ENCODE results near the gene SLC29A1.

The SLC29A1 gene

DNA sequence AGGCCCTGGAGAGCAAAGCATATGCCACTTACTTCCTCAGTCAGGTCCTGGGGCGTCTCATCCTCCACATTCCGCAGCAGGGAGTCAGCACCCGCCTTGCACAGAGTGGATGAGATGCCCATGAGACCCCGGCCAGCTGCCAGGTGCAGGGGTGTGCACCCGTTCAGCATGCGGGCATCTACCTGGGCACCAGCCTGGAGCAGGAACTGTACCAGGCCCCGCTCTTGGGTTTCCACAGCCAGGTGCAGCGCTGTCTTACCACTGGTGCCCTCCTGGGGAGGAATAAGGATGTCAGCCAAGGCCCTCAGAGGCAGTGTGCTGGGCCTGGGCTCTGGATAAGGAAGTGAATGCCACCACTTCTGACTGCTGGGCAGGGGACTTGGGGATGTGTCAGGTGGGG lies 36.6 kb downstream of the SLC29A1 start:
- Histone ChIP-seq H3K27ac (no peak overlapping the region), H3K27me3 (no peaks in the 10 kb centered on the region), H3K4me1 (peaks cover 0 to 48% (median 42%) of the 10 kb centered on the region in 4 donors), H3K4me3 (no peak overlapping the region), H3K36me3 (peaks cover 0 to 25% (median 10%) of the 10 kb centered on the region in 3 donors), H3K9me3 (no peaks in the 10 kb centered on the region)
- DNase-seq = no peak
- TF ChIP-seq, protein P1, sequence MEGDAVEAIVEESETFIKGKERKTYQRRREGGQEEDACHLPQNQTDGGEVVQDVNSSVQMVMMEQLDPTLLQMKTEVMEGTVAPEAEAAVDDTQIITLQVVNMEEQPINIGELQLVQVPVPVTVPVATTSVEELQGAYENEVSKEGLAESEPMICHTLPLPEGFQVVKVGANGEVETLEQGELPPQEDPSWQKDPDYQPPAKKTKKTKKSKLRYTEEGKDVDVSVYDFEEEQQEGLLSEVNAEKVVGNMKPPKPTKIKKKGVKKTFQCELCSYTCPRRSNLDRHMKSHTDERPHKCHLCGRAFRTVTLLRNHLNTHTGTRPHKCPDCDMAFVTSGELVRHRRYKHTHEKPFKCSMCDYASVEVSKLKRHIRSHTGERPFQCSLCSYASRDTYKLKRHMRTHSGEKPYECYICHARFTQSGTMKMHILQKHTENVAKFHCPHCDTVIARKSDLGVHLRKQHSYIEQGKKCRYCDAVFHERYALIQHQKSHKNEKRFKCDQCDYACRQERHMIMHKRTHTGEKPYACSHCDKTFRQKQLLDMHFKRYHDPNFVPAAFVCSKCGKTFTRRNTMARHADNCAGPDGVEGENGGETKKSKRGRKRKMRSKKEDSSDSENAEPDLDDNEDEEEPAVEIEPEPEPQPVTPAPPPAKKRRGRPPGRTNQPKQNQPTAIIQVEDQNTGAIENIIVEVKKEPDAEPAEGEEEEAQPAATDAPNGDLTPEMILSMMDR (IDR thresholded peaks at IDR 0.05) = no peak
- intact Hi-C loops (cut with DNase I; ENCODE audit: low total_unique reads) = loop anchor here (10.0 kb wide), 1 partner anchor 165 kb away; no protein-coding TSS in a partner anchor

DNA sequence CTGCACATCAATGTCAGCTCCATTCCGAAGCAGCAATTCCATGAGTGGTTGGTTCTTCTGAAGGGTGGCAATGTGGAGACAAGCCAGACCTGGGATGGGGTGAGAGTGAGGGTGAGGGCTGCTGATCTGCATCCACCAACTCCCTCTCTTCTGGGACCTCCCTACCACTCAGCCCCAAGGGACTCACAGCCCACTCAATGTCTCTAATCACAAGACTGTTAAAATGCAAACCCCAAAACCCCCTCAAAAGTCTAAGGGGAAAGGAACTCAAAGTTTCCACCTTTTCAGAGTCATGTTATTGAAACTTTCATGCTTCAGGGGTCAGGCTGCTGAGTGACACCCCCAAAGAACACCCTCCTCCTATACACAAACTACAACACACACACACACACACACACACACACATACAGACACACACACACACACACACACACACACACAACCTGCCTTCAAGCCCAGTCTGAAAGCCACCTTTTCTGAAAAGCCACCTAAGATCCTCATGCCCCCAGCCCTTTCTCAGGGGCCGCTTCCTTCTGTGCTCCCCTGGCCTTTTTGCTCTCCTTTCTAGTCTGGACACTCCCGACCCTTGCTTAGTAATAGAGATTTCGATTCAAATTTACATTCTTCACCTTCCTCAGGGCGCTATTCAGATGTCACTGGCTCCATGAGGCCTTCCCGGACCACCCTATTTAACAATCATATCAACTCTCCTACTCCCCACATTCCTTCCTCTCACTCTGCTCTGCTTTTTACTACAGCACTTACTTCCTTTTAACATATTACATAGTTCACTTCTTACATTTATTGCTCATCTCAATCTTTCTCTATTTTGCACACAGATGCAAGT lies 37.3 kb downstream of the SLC29A1 start:
- Histone ChIP-seq H3K27ac (no peak overlapping the region), H3K4me3 (no peak overlapping the region), H3K36me3 (peaks cover 0 to 20% (median 5%) of the 10 kb centered on the region in 3 donors), H3K9me3 (no peaks in the 10 kb centered on the region), H3K4me1 (peaks cover 0 to 53% (median 42%) of the 10 kb centered on the region in 4 donors), H3K27me3 (no peaks in the 10 kb centered on the region)
- DNase-seq = no peak
- TF ChIP-seq, protein P1 (IDR thresholded peaks at IDR 0.05) = no peak
- intact Hi-C loops (cut with DNase I; ENCODE audit: low total_unique reads) = loop anchor here (10.0 kb wide), 1 partner anchor 166 kb away; no protein-coding TSS in a partner anchor

DNA sequence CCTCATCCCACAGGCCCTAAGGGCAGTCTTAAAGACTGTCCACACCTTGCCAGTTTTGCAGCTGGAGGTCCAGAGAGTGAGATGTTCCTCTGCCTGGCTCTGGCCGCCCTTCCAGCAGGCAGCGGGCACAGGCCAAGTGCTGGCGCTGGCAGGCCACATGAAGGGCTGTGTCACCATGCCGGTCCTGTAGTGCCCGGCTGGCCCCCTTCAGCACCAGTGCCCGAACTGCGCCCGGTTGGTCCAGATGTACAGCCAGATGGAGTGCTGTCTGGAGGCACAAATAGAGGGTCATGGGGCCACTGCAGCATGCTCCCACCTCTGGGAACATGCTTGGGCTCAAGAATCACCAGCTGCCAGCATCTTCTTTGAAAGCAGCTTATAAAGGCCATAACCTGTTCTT lies 38.2 kb downstream of the SLC29A1 start:
- DNase-seq = no peak
- H3K9me3 ChIP-seq = no peaks in the 10 kb centered on the region
- no peak overlapping the region for H3K27ac ChIP-seq
- TF ChIP-seq, protein P1 (IDR thresholded peaks at IDR 0.05) = no peak
- intact Hi-C loops (cut with DNase I; ENCODE audit: low total_unique reads) = loop anchor here (10.0 kb wide), 1 partner anchor 167 kb away; no protein-coding TSS in a partner anchor
- H3K4me3 ChIP-seq = no peak overlapping the region
- H3K27me3 ChIP-seq = no peaks in the 10 kb centered on the region
- H3K4me1 ChIP-seq = peaks cover 0 to 49% (median 33%) of the 10 kb centered on the region in 4 donors
- H3K36me3 ChIP-seq = peaks cover 0 to 20% (median 5%) of the 10 kb centered on the region in 3 donors

DNA sequence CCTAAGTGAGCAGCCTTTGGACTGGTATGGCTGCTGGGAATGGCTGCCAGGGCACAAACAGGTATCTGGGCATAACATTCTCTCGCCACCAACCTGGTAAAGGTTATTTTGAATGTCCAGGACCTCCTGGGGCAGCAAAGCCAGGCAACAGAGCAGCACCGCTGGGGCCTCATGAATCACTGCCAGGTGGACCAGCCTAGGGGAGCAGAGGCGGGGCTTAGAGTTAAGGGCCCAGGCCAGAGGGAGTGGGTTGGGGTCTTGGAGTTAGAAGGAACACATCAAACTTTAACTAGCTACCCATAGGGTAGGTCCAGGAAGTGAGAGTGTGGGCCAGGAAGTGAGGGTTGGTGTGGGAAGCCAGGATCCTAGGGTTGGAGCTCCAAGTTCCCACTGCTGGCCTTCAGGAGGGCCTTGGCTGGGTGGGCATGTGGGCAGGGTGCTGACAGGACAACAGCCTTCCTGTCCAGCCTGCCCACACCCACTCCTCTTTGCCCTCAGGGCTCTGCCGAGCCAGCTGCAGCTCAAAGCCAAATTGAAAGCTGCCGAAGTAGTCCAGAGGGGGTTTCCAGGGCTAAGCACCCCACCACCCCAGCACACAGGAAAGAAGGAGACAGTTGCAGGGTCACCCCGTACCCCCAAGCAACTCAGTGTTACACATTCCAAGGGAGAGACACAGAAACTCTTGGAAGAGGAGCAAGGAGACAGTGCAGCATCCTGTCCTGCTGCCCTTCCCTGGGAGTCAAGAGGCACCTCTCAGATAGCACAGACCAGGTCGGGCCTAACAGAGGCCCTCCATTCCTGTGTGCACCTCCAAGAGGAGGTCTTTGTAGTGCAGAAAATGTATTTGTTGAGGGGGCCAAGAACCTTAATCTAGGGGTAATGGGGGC lies 39.3 kb downstream of the SLC29A1 start:
- Histone ChIP-seq H3K27ac (no peak overlapping the region), H3K36me3 (peaks cover 0 to 20% (median 5%) of the 10 kb centered on the region in 3 donors), H3K4me1 (peaks cover 0 to 44% (median 29%) of the 10 kb centered on the region in 4 donors), H3K4me3 (peak overlapping the region; percentile 13 to 72), H3K9me3 (no peaks in the 10 kb centered on the region), H3K27me3 (no peaks in the 10 kb centered on the region)
- no peak for DNase-seq
- intact Hi-C loops (cut with DNase I; ENCODE audit: low total_unique reads) = loop anchor here (10.0 kb wide), 1 partner anchor 168 kb away; no protein-coding TSS in a partner anchor
- TF ChIP-seq, protein P1 (IDR thresholded peaks at IDR 0.05) = no peak

DNA sequence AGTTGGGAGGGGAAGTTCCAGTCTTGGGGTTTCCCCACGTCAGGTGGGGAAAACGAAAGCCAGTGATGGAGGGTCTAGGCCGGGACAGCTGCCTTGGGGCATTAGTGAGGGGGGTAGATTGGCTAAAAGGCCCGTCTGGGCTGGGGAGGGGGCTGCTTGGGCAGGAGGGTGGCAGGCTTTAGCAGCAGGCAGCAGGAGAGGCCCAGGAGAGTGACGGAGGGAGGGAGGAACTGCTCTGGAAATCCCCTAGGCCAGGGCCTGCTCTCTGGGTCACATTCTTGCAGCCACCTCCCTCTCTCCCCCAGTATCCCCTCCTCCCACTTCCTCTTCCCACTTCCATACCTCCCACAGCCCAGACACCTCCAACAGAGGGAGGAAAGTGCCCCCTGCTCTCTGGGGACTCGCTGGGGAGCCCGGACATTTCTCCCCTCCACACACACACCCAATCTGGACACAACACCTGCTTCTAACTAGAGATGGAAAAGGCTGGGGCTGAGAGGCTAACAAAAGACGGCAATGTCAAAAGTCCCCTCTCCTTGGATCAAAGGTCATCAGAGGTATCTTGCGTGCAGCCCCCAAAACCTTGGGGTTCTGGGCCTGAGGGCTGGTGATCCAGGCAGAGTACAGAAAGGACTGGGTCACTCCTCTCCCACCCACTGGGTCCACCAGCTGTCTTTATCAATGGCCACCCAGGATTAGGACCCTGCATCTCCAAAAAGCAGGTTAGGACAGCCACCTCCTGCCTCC lies 40.1 kb downstream of the SLC29A1 start:
- DNase-seq = no peak
- Histone ChIP-seq H3K9me3 (no peaks in the 10 kb centered on the region), H3K27me3 (peaks cover 0 to 7% of the 10 kb centered on the region in 2 donors), H3K36me3 (peaks cover 0 to 20% (median 5%) of the 10 kb centered on the region in 3 donors), H3K27ac (no peak overlapping the region), H3K4me1 (peaks cover 0 to 37% (median 26%) of the 10 kb centered on the region in 4 donors), H3K4me3 (peak overlapping the region; percentile 64 to 72)
- TF ChIP-seq, protein P1 (IDR thresholded peaks at IDR 0.05) = no peak
- intact Hi-C loops (cut with DNase I; ENCODE audit: low total_unique reads) = loop anchor here (10.0 kb wide), 1 partner anchor 169 kb away; no protein-coding TSS in a partner anchor

Measured in tibial artery (tissue), 4 donors.